ENCODE data around the gene GTF3C1. TPM values are rescaled to one million over a fixed set of nuclear protein-coding genes. Genes with fewer than 3 reads are reported as not detected.

Gene GTF3C1
- total and polyA plus RNA-seq, 2 experiments from 2014 or later, result 33.4 to 52.1 TPM

- Histone ChIP-seq H3K9me3 (ENCODE audit: low read depth) (no peaks in the 10 kb centered on the region), H4K20me1 (ENCODE audit: insufficient read depth) (no peaks in the 10 kb centered on the region), H3K27ac (no peak overlapping the region), H3K9ac (no peak overlapping the region), H3K4me3 (no peak overlapping the region), H3F3A (ENCODE audit: insufficient read depth) (no peaks in the 10 kb centered on the region), H3K36me3 (ENCODE audit: low read depth) (no peaks in the 10 kb centered on the region), H3K9me2 (ENCODE audit: insufficient read depth) (no peaks in the 10 kb centered on the region), H2AFZ (no peak overlapping the region), H3K27me3 (replicated peaks; ENCODE audit: insufficient read depth) (no peaks in the 10 kb centered on the region), H3K4me2 (ENCODE audit: unreplicated experiment) (no peak overlapping the region), H3K79me2 (ENCODE audit: insufficient read depth) (no peaks in the 10 kb centered on the region), H3K4me1 (ENCODE audit: insufficient read depth) (0 out of 2 replicates have a peak, but pooled peaks cover 6% of the 10 kb centered on the region)
- in situ Hi-C loops (cut with MboI), result loop anchor here (25.0 kb wide), 1 partner anchor 1604 kb away; no protein-coding TSS in a partner anchor
- 76 to 80% methylated on average over 5 of the region's 5 CpGs for WGBS, 2 experiments (ENCODE audit: low coverage in 1 of 2, low lambda C conversion rate in 2 of 2, missing lambda C conversion rate in 2 of 2)
- no peak for DNase-seq
- no peak for TF ChIP-seq EZH2 (IDR thresholded peaks at IDR 0.05; ENCODE audit: insufficient read depth, poor library complexity, severe bottlenecking)
- no peak for TF ChIP-seq EZH2phosphoT487 (IDR thresholded peaks at IDR 0.05; ENCODE audit: insufficient read depth, low read depth)
Observed at GRCh38 chr16:27441276-27441675, 108.4 kb downstream of the GTF3C1 start.

DNA sequence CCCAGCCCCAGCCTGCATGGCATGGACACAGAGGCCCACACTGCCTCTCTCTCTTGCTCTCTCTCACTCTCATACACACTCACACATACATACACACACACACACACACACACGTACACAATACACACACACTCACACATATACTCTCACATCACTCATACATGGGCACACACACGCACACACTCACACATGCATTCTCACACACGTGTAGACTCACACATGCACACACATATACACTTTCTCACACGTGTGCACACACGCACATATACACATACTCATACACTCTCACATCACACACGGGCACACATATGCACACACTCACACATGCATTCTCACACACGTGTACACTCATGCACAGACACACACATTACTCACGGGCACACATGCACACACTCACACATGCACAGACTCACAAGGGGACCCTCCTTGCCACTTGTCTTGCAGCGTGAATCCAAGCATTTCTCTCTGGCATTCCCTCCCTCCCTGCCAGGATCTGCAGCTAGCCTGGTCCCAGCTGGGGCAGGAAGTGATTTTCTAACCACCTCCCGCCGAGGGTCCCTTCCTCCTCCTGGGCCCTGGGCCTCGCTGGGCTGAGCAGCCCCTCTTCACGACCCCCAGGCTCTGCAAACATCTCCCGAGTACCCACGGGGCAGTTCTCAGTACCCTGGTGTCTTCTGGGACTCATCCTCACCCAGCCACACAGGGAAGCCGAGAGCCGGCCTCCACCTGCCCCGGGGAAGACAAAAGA, 110.3 kb downstream of the GTF3C1 start:
- no peak for TF ChIP-seq EZH2 (IDR thresholded peaks at IDR 0.05; ENCODE audit: insufficient read depth, poor library complexity, severe bottlenecking)
- no peak for TF ChIP-seq EZH2phosphoT487 (IDR thresholded peaks at IDR 0.05; ENCODE audit: insufficient read depth, low read depth)
- Histone ChIP-seq H3K9ac (no peak overlapping the region), H3K79me2 (ENCODE audit: insufficient read depth) (no peaks in the 10 kb centered on the region), H3K4me1 (ENCODE audit: insufficient read depth) (0 out of 2 replicates have a peak, but pooled peaks cover 6% of the 10 kb centered on the region), H3K27me3 (replicated peaks; ENCODE audit: insufficient read depth) (no peaks in the 10 kb centered on the region), H3F3A (ENCODE audit: insufficient read depth) (no peaks in the 10 kb centered on the region), H3K4me3 (no peak overlapping the region), H4K20me1 (ENCODE audit: insufficient read depth) (no peaks in the 10 kb centered on the region), H3K27ac (no peak overlapping the region), H3K9me3 (ENCODE audit: low read depth) (no peaks in the 10 kb centered on the region), H3K36me3 (ENCODE audit: low read depth) (no peaks in the 10 kb centered on the region), H3K4me2 (ENCODE audit: unreplicated experiment) (no peak overlapping the region), H3K9me2 (ENCODE audit: insufficient read depth) (no peaks in the 10 kb centered on the region), H2AFZ (no peak overlapping the region)
- no peak for DNase-seq
- 71 to 72% methylated on average over 18 of the region's 18 CpGs for WGBS, 2 experiments (ENCODE audit: low coverage in 1 of 2, low lambda C conversion rate in 2 of 2, missing lambda C conversion rate in 2 of 2)
- in situ Hi-C loops (cut with MboI), result loop anchor here (25.0 kb wide), 1 partner anchor 1602 kb away; no protein-coding TSS in a partner anchor

DNA sequence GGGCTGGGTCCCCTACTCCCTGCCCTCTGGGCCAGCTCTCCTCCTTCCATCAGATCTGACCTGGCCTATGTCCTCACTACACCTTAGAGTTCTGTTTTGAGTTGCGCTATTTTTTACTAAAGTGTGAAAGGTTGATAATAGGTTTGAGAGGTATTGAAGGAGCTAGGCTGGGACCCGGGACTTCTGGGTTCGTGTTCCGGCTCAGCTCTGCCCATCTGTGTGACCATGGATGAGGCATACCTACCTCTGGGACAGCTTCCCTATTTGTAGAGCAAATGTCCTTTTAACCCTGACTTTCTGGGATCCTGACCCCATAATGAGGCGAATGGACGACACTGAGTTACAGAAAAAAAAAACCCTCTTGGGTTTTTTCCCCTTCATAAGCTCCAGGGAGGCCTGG, 111.8 kb downstream of the GTF3C1 start:
- peaks cover 6% of the 10 kb centered on the region; the same call in 1 of the 2 replicates for H3F3A ChIP-seq (ENCODE audit: insufficient read depth)
- H3K27me3 ChIP-seq (replicated peaks; ENCODE audit: insufficient read depth), result no peaks in the 10 kb centered on the region
- H3K79me2 ChIP-seq (ENCODE audit: insufficient read depth), result no peaks in the 10 kb centered on the region
- no peaks in the 10 kb centered on the region for H4K20me1 ChIP-seq (ENCODE audit: insufficient read depth)
- no peak for DNase-seq
- peaks cover 3% of the 10 kb centered on the region for H3K4me1 ChIP-seq (ENCODE audit: insufficient read depth)
- H3K4me2 ChIP-seq (ENCODE audit: unreplicated experiment), result no peak overlapping the region
- no peaks in the 10 kb centered on the region for H3K9me3 ChIP-seq (ENCODE audit: low read depth)
- no peak for TF ChIP-seq EZH2phosphoT487 (IDR thresholded peaks at IDR 0.05; ENCODE audit: insufficient read depth, low read depth)
- TF ChIP-seq EZH2 (IDR thresholded peaks at IDR 0.05; ENCODE audit: insufficient read depth, poor library complexity, severe bottlenecking), result no peak
- H3K27ac ChIP-seq, result no peak overlapping the region
- no peak overlapping the region for H2AFZ ChIP-seq
- 95% methylated on average over 6 of the region's 6 CpGs for WGBS, 2 experiments (ENCODE audit: low coverage in 1 of 2, low lambda C conversion rate in 2 of 2, missing lambda C conversion rate in 2 of 2)
- no peak overlapping the region for H3K9ac ChIP-seq
- in situ Hi-C loops (cut with MboI), result loop anchor here (25.0 kb wide), 1 partner anchor 1601 kb away; no protein-coding TSS in a partner anchor
- H3K9me2 ChIP-seq (ENCODE audit: insufficient read depth), result no peaks in the 10 kb centered on the region
- no peaks in the 10 kb centered on the region for H3K36me3 ChIP-seq (ENCODE audit: low read depth)
- no peak overlapping the region for H3K4me3 ChIP-seq

GRCh38 chr16:27436921-27437650, 112.6 kb downstream of the GTF3C1 start:
- Histone ChIP-seq H3F3A (ENCODE audit: insufficient read depth) (peaks cover 15% of the 10 kb centered on the region), H3K79me2 (ENCODE audit: insufficient read depth) (no peaks in the 10 kb centered on the region), H3K9me3 (ENCODE audit: low read depth) (no peaks in the 10 kb centered on the region), H3K4me2 (ENCODE audit: unreplicated experiment) (no peak overlapping the region), H4K20me1 (ENCODE audit: insufficient read depth) (no peaks in the 10 kb centered on the region), H3K4me1 (ENCODE audit: insufficient read depth) (peaks cover 11% of the 10 kb centered on the region), H3K4me3 (no peak overlapping the region), H3K36me3 (ENCODE audit: low read depth) (no peaks in the 10 kb centered on the region), H3K27ac (no peak overlapping the region), H3K9me2 (ENCODE audit: insufficient read depth) (no peaks in the 10 kb centered on the region), H3K27me3 (replicated peaks; ENCODE audit: insufficient read depth) (no peaks in the 10 kb centered on the region), H3K9ac (no peak overlapping the region), H2AFZ (no peak overlapping the region)
- 71 to 83% methylated on average over 8 to 9 of the region's 9 CpGs for WGBS, 2 experiments (ENCODE audit: low coverage in 1 of 2, low lambda C conversion rate in 2 of 2, missing lambda C conversion rate in 2 of 2)
- TF ChIP-seq EZH2phosphoT487 (IDR thresholded peaks at IDR 0.05; ENCODE audit: insufficient read depth, low read depth), result no peak
- TF ChIP-seq EZH2 (IDR thresholded peaks at IDR 0.05; ENCODE audit: insufficient read depth, poor library complexity, severe bottlenecking), result no peak
- DNase-seq, result no peak
- in situ Hi-C loops (cut with MboI), result loop anchor here (25.0 kb wide), 1 partner anchor 1600 kb away; no protein-coding TSS in a partner anchor
